T-helper 2 cell treated with Interferon-gamma antibody and Interleukin-4, amounts not matched to agents 5 μg/mL and 100 μg/mL, for 36 hours (primary cell): ENCODE measurements around the gene GSTCD.
"Not testable (repeated sequence)": the region's sequence is repeated elsewhere in the genome, so short reads cannot be mapped to it uniquely, and the experiment has no call there.

ENCODE experiments used
- DNase-seq: peaks from one replicate; pipeline ENCODE4 v3.0.0; 2021; ENCODE audit warnings: low spot score
- H3K27ac Mint-ChIP-seq: one replicate; pipeline ENCODE4 v1.8.0; 2021; ENCODE audit warnings: mild to moderate bottlenecking, mixed read lengths
- H3K27me3 Mint-ChIP-seq: one replicate; pipeline ENCODE4 v1.8.0; 2021; ENCODE audit warnings: low read depth, mixed read lengths
- H3K36me3 Mint-ChIP-seq: one replicate; pipeline ENCODE4 v1.8.0; 2021; ENCODE audit warnings: low read depth, mixed read lengths
- H3K4me1 Mint-ChIP-seq: one replicate; pipeline ENCODE4 v1.8.0; 2021; ENCODE audit warnings: low read depth, mixed read lengths
- H3K4me3 Mint-ChIP-seq: one replicate; pipeline ENCODE4 v1.8.0; 2022; ENCODE audit warnings: mild to moderate bottlenecking, moderate library complexity, mixed read lengths
- H3K9me3 Mint-ChIP-seq: one replicate; pipeline ENCODE4 v1.8.0; 2021; ENCODE audit warnings: mixed read lengths

The GSTCD gene

DNA sequence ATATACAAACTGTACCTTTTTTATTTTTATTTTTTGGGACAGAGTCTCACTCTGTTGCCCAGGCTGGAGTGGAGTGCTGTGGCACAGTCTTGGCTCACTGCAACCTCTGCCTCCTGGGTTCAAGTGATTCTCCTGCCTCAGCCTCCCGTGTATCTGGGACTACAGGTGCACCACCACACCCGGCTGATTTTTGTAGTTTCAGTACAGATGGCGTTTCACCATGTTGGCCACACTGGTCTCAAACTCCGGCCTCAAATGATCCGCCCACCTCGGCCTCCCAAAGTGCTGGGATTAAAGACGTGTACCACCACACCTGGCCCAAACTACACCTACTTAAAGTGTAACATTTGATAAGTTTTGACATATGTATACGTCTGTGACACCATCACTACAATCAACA is 12.8 kb upstream of the GSTCD start:
- H3K4me1 Mint-ChIP-seq, H3K27ac Mint-ChIP-seq, H3K4me3 Mint-ChIP-seq, H3K9me3 Mint-ChIP-seq, DNase-seq, H3K27me3 Mint-ChIP-seq: not testable (repeated sequence)
- peaks cover 24% of the 10 kb centered on the region for H3K36me3 Mint-ChIP-seq

- no peaks in the 10 kb centered on the region for H3K9me3 Mint-ChIP-seq
- no peaks in the 10 kb centered on the region for H3K27me3 Mint-ChIP-seq
- DNase-seq, result no peak
- no peak overlapping the region for H3K27ac Mint-ChIP-seq
- H3K4me1 Mint-ChIP-seq, result no peaks in the 10 kb centered on the region
- H3K4me3 Mint-ChIP-seq, result no peak overlapping the region
- peaks cover 16% of the 10 kb centered on the region for H3K36me3 Mint-ChIP-seq
Measured at GRCh38 chr4:105698607-105699006, 10.0 kb upstream of the GSTCD start.

- Mint-ChIP-seq H3K36me3 (peaks cover 2% of the 10 kb centered on the region), H3K4me1 (peaks cover 21% of the 10 kb centered on the region), H3K4me3 (peak overlapping the region; percentile 99), H3K27me3 (no peaks in the 10 kb centered on the region), H3K9me3 (no peaks in the 10 kb centered on the region), H3K27ac (peak overlapping the region; percentile 96)
- DNase-seq, result no peak
Measured at GRCh38 chr4:105707782-105708180, 803 bp upstream of the GSTCD start.

- Mint-ChIP-seq H3K27ac (peak overlapping the region; percentile 93), H3K36me3 (peaks cover 2% of the 10 kb centered on the region), H3K9me3 (no peaks in the 10 kb centered on the region), H3K4me3 (peak overlapping the region; percentile 99), H3K27me3 (no peaks in the 10 kb centered on the region), H3K4me1 (peaks cover 21% of the 10 kb centered on the region)
- DNase-seq, result peak; percentile 13
Measured at GRCh38 chr4:105709081-105709450, 482 bp downstream of the GSTCD start.

- Mint-ChIP-seq H3K4me3 (peak overlapping the region; percentile 99), H3K36me3 (peaks cover 2% of the 10 kb centered on the region), H3K9me3 (no peaks in the 10 kb centered on the region), H3K4me1 (peaks cover 22% of the 10 kb centered on the region), H3K27ac (no peak overlapping the region), H3K27me3 (no peaks in the 10 kb centered on the region)
- no peak for DNase-seq
Measured at GRCh38 chr4:105710012-105710600, 1.5 kb downstream of the GSTCD start.

- peaks cover 22% of the 10 kb centered on the region for H3K4me1 Mint-ChIP-seq
- no peaks in the 10 kb centered on the region for H3K9me3 Mint-ChIP-seq
- H3K36me3 Mint-ChIP-seq, result peaks cover 2% of the 10 kb centered on the region
- DNase-seq, result no peak
- no peak overlapping the region for H3K27ac Mint-ChIP-seq
- no peaks in the 10 kb centered on the region for H3K27me3 Mint-ChIP-seq
- H3K4me3 Mint-ChIP-seq, result no peak overlapping the region
Measured at GRCh38 chr4:105710678-105711077, 2.1 kb downstream of the GSTCD start.

DNA sequence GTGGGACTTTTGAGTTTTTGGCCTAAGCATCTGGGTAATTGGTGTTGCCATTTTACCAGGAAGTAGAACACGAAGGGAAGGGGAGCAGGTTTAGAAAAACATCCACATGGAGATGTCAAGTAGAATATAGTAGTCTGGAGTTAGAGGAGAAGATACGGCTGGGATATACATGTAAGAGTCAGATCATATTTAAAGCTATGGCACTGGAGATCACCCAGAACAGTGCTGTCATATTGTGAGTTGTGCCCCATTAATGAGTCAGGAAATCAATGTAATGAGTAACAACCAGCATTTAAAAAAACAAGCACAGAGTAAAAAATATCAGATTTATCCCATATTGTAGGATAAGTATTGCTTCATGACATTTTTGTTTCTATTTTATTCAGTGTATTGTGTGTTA is 4.2 kb downstream of the GSTCD start:
- no peaks in the 10 kb centered on the region for H3K36me3 Mint-ChIP-seq
- H3K27me3 Mint-ChIP-seq, result no peaks in the 10 kb centered on the region
- no peaks in the 10 kb centered on the region for H3K9me3 Mint-ChIP-seq
- H3K4me1 Mint-ChIP-seq, result peaks cover 11% of the 10 kb centered on the region
- H3K4me3 Mint-ChIP-seq, result no peak overlapping the region
- no peak overlapping the region for H3K27ac Mint-ChIP-seq
- no peak for DNase-seq

DNA sequence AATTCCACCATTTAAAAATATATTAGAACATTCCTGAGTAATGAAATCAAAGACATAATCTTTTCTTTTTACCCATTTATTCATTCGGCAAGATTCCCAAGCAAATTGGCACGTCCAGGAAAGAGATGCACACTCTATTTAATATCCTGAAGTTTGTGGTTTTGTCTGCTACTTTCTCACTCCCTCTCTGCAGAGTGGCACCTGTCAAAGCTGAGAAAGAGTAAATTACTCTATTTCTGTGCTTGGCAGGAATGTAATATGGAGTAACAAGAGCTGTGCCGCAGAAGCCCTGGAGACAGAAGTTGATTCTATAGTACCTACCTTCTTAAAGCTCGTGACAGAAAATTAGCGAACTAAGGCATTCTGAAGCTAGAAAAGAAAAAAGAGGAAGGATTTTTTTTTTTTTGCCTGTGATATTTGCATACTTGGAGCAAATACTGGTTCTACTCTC is 5.5 kb downstream of the GSTCD start:
- no peak overlapping the region for H3K4me3 Mint-ChIP-seq
- DNase-seq, result no peak
- no peaks in the 10 kb centered on the region for H3K9me3 Mint-ChIP-seq
- peaks cover 10% of the 10 kb centered on the region for H3K4me1 Mint-ChIP-seq
- no peaks in the 10 kb centered on the region for H3K27me3 Mint-ChIP-seq
- H3K27ac Mint-ChIP-seq, result no peak overlapping the region
- H3K36me3 Mint-ChIP-seq, result no peaks in the 10 kb centered on the region

DNA sequence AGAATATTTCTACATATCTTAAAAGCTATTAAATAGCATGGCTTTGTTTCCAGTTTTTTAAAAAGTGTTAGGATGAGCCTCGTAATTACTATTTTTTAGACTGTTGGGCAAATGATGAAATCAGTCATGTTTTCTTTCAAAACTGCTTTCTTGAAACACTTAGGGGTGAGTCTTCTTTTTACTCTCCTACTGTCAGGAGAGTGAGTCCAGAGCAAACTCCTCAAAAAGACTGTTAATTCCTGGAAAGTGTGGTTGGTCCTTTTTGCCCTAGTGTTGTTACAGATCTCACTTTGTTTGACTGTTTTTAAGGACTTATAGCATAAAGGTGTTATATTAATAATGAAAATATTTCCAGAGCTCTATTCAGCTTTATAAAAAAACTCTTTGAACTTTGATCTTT is 6.3 kb downstream of the GSTCD start:
- Mint-ChIP-seq H3K27me3 (no peaks in the 10 kb centered on the region), H3K27ac (no peak overlapping the region), H3K4me3 (no peak overlapping the region), H3K9me3 (no peaks in the 10 kb centered on the region), H3K36me3 (no peaks in the 10 kb centered on the region), H3K4me1 (peaks cover 3% of the 10 kb centered on the region)
- DNase-seq, result no peak

GRCh38 chr4:105715692-105716278 is 7.2 kb downstream of the GSTCD start:
- no peak overlapping the region for H3K4me3 Mint-ChIP-seq
- no peaks in the 10 kb centered on the region for H3K36me3 Mint-ChIP-seq
- H3K4me1 Mint-ChIP-seq, result peaks cover 3% of the 10 kb centered on the region
- H3K27ac Mint-ChIP-seq, result no peak overlapping the region
- no peak for DNase-seq
- H3K9me3 Mint-ChIP-seq, result no peaks in the 10 kb centered on the region
- H3K27me3 Mint-ChIP-seq, result no peaks in the 10 kb centered on the region

DNA sequence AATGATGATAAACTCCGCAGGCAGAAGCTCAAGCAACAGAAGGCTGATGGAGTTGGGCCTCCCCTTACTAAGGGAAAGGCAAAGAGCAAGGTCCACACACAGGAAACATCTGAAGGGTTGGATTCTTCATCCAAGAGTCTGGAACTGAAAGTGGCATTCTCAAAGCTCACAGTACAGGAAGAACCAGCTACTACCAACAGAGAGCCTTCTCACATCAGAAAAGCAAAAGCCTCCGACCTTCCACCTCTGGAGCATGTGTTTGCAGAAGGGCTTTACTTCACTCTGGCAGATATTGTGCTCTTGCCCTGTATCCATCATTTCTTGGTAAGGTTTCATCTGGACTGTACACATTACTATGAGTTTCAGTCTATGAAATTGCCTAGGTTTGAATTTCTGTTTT is 10.6 kb downstream of the GSTCD start:
- Mint-ChIP-seq H3K27me3 (no peaks in the 10 kb centered on the region), H3K36me3 (no peaks in the 10 kb centered on the region), H3K27ac (no peak overlapping the region), H3K4me1 (peaks cover 2% of the 10 kb centered on the region), H3K4me3 (no peak overlapping the region), H3K9me3 (no peaks in the 10 kb centered on the region)
- DNase-seq, result no peak

GRCh38 chr4:105725623-105726022 is 17.0 kb downstream of the GSTCD start:
- Mint-ChIP-seq H3K36me3 (peaks cover 21% of the 10 kb centered on the region), H3K4me1 (no peaks in the 10 kb centered on the region), H3K9me3 (peaks cover 7% of the 10 kb centered on the region), H3K27ac (no peak overlapping the region), H3K4me3 (no peak overlapping the region), H3K27me3 (no peaks in the 10 kb centered on the region)
- no peak for DNase-seq

- H3K27me3 Mint-ChIP-seq, H3K4me1 Mint-ChIP-seq, H3K27ac Mint-ChIP-seq, DNase-seq, H3K4me3 Mint-ChIP-seq: not testable (repeated sequence)
- Mint-ChIP-seq H3K36me3 (peaks cover 51% of the 10 kb centered on the region), H3K9me3 (peaks cover 16% of the 10 kb centered on the region)
Measured at GRCh38 chr4:105729895-105730294, 21.3 kb downstream of the GSTCD start.

DNA sequence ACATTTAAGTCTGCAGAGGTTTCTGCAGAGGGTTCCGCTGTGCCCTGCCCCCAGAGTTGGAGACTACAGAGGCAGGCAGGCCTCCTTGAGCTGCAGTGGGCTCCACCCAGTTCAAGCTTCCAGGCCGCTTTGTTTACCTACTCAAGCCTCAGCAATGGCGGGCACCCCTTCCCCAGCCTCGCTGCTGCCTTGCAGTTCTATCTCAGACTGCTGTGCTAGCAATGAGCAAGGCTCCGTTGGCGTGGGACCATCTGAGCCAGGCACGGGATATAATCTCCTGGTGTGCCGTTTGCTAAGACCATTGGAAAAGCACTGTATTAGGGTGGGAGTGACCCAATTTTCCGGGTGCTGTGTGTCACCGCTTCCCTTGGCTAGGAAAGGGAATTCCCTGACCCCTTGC is 26.6 kb downstream of the GSTCD start:
- not testable (repeated sequence) for H3K27me3 Mint-ChIP-seq, H3K4me3 Mint-ChIP-seq, DNase-seq, H3K27ac Mint-ChIP-seq, H3K4me1 Mint-ChIP-seq
- H3K36me3 Mint-ChIP-seq, result peaks cover 68% of the 10 kb centered on the region
- peaks cover 40% of the 10 kb centered on the region for H3K9me3 Mint-ChIP-seq

GRCh38 chr4:105741548-105741947 is 33.0 kb downstream of the GSTCD start:
- no peak for DNase-seq
- Mint-ChIP-seq H3K4me1 (no peaks in the 10 kb centered on the region), H3K36me3 (peaks cover 26% of the 10 kb centered on the region), H3K4me3 (no peak overlapping the region), H3K9me3 (peaks cover 30% of the 10 kb centered on the region), H3K27me3 (no peaks in the 10 kb centered on the region), H3K27ac (no peak overlapping the region)
